ENCODE results near the gene CCDC154.

Gene CCDC154

DNA sequence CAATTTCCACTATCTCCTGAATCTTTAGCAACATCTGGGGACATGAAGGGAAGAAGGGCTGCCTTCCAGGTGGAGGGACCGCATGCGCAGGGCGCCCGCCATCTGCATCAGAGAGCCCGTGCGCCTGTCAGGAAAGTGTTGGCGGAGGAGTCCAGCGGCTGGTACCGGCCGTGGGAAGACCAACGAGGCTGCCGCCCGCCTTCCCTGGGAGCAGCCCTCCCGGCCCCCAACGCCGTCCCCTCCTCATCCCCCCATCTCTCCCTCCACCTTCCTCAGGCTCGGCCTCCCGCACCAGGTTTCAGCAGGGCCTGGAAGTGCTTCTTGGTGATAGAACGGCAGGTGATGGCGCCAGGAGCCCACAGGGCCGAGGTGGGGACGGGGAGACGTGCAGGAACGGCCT, 21.7 kb upstream of the CCDC154 start:
- no peak overlapping the region for H3K4me3 ChIP-seq (ENCODE audit: control insufficient read depth, low read depth, low read length)
- no peak for DNase-seq (ENCODE audit: low read depth)
- TF ChIP-seq, protein P1, sequence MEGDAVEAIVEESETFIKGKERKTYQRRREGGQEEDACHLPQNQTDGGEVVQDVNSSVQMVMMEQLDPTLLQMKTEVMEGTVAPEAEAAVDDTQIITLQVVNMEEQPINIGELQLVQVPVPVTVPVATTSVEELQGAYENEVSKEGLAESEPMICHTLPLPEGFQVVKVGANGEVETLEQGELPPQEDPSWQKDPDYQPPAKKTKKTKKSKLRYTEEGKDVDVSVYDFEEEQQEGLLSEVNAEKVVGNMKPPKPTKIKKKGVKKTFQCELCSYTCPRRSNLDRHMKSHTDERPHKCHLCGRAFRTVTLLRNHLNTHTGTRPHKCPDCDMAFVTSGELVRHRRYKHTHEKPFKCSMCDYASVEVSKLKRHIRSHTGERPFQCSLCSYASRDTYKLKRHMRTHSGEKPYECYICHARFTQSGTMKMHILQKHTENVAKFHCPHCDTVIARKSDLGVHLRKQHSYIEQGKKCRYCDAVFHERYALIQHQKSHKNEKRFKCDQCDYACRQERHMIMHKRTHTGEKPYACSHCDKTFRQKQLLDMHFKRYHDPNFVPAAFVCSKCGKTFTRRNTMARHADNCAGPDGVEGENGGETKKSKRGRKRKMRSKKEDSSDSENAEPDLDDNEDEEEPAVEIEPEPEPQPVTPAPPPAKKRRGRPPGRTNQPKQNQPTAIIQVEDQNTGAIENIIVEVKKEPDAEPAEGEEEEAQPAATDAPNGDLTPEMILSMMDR (IDR thresholded peaks at IDR 0.05; ENCODE audit: control insufficient read depth, insufficient read depth, low read depth, low read length, missing control alignments) = no peak

DNA sequence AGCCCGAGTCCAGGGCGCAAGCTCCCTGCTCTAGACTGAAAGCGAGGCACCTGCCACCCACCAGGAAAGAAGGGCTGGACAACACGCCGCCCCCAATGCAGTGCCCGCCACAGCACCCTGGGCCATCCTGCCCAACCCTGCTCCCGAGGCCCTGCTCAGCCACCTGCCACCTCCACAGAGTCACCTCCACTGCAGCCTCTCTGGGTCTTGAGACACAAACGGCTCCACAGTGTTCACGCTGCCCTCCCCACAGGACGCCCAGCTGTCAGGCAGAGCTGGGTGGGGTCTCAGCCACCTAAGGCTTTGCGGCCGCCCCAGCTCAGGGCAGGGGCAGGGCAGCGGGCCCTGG, 21.2 kb upstream of the CCDC154 start:
- TF ChIP-seq, protein P1 (IDR thresholded peaks at IDR 0.05; ENCODE audit: control insufficient read depth, insufficient read depth, low read depth, low read length, missing control alignments) = no peak
- no peak overlapping the region for H3K4me3 ChIP-seq (ENCODE audit: control insufficient read depth, low read depth, low read length)
- DNase-seq (ENCODE audit: low read depth) = no peak

DNA sequence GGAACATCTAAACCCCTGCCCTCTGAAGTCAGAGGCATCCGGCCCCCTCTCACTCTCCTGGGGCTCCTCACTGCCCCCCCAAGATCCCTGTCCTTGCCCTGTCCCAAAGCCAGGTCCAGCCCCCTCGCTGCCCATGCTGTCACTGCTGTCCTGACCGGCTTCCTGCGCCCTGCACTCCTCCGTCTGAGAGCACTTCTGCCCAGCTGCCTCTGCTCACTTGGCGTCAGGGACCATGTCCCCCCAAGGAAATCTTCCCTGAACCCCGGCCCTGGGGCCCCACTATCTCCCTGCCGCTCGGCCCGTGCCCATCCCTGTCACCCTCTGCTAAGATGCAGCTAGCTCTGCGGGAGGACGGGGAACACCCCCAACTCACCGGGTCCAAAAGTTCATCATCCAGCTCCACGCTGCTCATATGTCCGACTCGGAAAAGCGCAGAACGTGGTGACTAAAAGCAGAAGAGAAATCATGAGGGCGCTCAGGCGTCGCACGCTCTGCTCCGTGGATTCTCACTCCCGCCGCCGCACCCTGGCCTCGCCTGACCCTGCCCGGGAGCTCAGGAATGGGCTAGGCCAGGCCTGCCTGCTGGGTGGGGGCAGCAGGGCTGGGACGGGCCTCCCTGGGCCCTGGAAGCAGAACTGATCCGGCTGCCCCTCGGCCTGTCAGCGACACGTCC, 20.7 kb upstream of the CCDC154 start:
- no peak overlapping the region for H3K4me3 ChIP-seq (ENCODE audit: control insufficient read depth, low read depth, low read length)
- DNase-seq (ENCODE audit: low read depth) = no peak
- TF ChIP-seq, protein P1 (IDR thresholded peaks at IDR 0.05; ENCODE audit: control insufficient read depth, insufficient read depth, low read depth, low read length, missing control alignments) = no peak

DNA sequence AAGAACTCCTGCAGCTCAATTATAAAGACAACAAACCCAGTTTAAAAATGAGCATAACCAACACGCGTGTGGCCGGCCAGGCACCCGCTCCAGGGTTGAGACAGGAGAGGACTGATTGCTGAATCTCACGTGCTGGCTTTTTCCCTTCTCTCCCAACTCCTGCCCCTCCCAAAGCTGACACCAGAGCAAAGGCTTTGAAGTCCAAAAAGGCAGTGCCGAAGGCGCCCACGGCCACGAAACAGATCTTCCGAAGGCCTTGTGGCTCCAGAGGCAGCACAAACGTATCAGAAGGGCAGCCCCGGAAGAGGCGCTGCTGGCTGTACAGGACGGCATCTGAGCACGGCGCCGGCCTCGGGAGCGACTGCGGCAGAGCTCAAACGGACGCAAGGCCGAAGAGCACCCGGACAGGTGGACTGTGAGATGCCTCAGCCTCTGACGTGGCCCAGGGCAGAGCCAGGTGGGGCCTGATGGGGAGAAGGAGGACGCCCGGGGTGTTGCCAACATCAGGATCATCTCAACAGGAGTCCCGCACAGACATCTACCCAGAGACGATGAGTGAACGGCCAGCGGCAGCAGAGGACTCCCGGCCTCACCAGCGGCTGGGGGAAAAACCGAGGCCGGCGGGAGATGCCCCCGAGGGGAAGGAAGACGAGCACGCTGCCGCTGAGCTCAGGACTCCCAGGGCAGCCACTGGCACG, 20.0 kb upstream of the CCDC154 start:
- DNase-seq (ENCODE audit: low read depth) = no peak
- TF ChIP-seq, protein P1 (IDR thresholded peaks at IDR 0.05; ENCODE audit: control insufficient read depth, insufficient read depth, low read depth, low read length, missing control alignments) = no peak
- H3K4me3 ChIP-seq (ENCODE audit: control insufficient read depth, low read depth, low read length) = no peak overlapping the region

DNA sequence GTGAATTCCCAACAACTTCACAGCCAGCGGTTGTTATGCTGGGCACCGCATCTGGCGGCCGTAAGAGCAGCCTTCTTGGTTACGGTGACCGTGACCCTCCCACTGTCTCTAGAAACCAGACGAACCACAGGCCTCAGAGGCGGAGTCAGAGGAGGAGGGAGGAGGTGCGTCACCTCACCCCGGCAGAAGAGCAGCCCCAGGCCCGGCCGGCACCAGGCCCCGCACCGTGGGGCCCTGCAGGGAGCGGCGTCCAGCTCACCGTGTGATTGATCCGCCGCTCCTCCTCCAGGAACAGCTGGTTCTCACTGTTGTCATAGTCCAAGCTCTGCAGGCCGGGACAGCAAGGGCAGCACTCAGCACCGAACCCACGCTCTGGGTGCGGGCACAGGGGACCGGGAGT, 16.8 kb upstream of the CCDC154 start:
- no peak for DNase-seq (ENCODE audit: low read depth)
- TF ChIP-seq, protein P1 (IDR thresholded peaks at IDR 0.05; ENCODE audit: control insufficient read depth, insufficient read depth, low read depth, low read length, missing control alignments) = no peak
- no peak overlapping the region for H3K4me3 ChIP-seq (ENCODE audit: control insufficient read depth, low read depth, low read length)

DNA sequence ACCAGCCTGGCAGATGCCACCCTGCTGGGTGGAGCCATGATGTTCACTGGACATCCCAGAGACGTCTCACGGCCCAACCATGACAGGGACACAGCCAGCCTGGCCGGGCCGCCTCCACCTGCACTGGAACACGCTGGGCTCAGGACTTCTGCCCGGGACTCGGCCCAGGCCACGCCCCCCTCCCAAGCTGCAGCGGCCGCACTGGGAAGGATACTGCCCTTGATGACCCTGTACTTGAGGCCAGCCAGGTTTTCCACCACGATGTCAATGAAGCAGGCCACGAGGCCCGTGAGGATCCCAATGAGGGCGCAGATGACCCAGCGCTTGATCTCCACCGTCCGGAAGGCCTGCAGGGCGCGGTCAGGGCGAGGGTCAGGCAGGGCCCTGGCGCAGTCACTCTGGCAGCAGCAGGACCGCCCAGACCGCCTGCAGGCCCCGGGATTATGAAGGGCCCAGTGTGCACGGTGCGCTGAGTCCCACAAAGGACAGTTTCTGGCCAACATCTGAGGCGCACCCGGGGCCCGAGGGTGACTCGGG, 16.3 kb upstream of the CCDC154 start:
- TF ChIP-seq, protein P1 (IDR thresholded peaks at IDR 0.05; ENCODE audit: control insufficient read depth, insufficient read depth, low read depth, low read length, missing control alignments) = no peak
- DNase-seq (ENCODE audit: low read depth) = no peak
- no peak overlapping the region for H3K4me3 ChIP-seq (ENCODE audit: control insufficient read depth, low read depth, low read length)
